ENCODE measurements around the gene DUSP22.

Gene DUSP22

GRCh38 chr6:397604-398003, 105.3 kb downstream of the DUSP22 start:
- no peak for DNase-seq

DNA sequence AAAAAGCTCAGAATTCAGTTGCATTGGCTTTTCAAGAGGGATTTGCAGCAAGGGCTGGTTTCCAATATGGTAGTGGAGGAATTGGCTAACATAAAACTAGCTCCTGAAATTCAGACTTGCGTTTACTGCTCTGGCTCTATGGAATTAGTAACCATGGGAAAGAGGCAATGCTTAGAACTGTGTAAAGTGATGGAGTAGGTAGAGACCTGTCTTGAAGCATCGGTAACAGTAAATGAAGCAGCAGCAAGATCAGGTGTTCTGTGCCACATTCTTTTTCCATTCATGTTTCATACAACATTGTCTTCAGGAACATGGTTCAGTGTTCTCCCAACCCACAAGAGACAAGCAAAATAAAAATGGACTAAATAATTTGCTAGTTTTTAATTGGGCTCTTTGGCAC, 105.8 kb downstream of the DUSP22 start:
- DNase-seq = no peak

DNA sequence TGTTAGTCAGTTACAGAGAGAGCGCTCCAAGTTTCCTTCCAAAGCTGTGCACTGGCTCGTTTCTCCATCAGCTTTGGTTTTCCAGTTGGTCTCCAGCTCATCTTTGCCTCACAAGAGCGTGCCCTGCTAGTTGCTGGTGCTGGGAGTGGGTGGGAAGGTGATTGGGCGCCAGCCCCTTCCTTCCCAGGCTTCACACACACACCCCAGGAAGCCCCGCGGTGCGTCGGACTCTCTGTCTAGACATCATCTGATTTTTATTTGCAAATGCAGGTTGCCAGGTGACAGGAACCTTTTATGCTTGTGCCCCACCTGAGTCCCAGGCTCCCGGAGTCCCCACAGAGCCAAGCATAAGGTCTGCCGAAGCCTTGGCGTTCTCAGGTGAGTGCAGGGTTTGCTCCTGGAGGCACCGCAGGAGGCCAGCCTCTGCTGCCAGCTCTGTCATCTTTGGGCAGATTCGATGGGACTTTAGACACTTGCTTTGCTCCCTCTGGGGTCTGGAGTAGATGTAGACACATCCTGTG, 106.3 kb downstream of the DUSP22 start:
- no peak for DNase-seq

- no peak for DNase-seq
These were observed 107.7 kb downstream of the DUSP22 start for GRCh38 chr6:399785-400534.

DNA sequence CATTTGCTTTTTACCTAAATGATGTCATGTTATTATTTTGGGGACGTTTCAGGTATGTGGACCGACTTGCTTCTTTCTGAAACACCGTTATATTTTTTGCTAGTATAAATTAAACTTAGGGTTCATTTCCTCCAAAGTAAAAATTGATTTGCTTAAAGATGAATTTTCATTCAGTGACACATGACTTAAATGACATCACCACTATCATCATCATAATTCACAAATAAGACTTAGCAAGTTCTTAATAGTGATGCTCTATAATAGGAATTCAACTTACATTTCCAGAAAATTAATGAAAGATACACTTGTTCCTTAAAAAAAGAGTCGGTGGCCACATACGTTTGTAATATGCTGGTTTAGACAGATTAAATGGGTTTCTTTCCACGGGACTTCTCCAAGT, 108.5 kb downstream of the DUSP22 start:
- no peak for DNase-seq

All from fibroblast of skin of back (primary cell).